NT2/D1 (cell line): ENCODE data around the gene TBC1D9.

Experiments used
- DNase-seq: peaks from one replicate; pipeline ENCODE4 v3.0.0-alpha.2; 2011; ENCODE audit warnings: low read depth, low spot score
- H3K27me3 ChIP-seq: 2 replicates; pipeline ENCODE4 v1.6.0; 2011; ENCODE audit warnings: mild to moderate bottlenecking; ENCODE audit not compliant: insufficient read length, insufficient read depth
- H3K36me3 ChIP-seq: 2 replicates; pipeline ENCODE4 v1.6.1; 2011; ENCODE audit warnings: mild to moderate bottlenecking, low read length, mixed read lengths; ENCODE audit not compliant: insufficient read depth, insufficient read length
- H3K4me1 ChIP-seq: 2 replicates; pipeline ENCODE4 v1.5.1; 2011; ENCODE audit not compliant: insufficient read depth, insufficient read length
- H3K4me3 ChIP-seq: 2 replicates; pipeline ENCODE4 v1.5.1; 2011; ENCODE audit warnings: low read depth; ENCODE audit not compliant: insufficient read length
- H3K9ac ChIP-seq: 2 replicates; pipeline ENCODE4 v1.6.0; 2011; ENCODE audit warnings: low read depth; ENCODE audit not compliant: insufficient read length
- H3K9me3 ChIP-seq: 2 replicates; pipeline ENCODE4 v1.5.1; 2011; ENCODE audit warnings: mild to moderate bottlenecking, low read length; ENCODE audit not compliant: insufficient read depth
- SUZ12 ChIP-seq: IDR thresholded peaks from 2 replicates; pipeline ENCODE4 v1.6.1; 2011; ENCODE audit not compliant: insufficient read length, insufficient read depth; ENCODE audit errors: extremely low read depth
- YY1 ChIP-seq: IDR thresholded peaks from 2 replicates; pipeline ENCODE4 v1.6.1; 2011; ENCODE audit not compliant: insufficient read length, insufficient read depth
- ZNF274 ChIP-seq: IDR thresholded peaks from 2 replicates; pipeline ENCODE4 v1.6.1; 2011; ENCODE audit warnings: mild to moderate bottlenecking, low read depth, low read length

TBC1D9 gene

DNA sequence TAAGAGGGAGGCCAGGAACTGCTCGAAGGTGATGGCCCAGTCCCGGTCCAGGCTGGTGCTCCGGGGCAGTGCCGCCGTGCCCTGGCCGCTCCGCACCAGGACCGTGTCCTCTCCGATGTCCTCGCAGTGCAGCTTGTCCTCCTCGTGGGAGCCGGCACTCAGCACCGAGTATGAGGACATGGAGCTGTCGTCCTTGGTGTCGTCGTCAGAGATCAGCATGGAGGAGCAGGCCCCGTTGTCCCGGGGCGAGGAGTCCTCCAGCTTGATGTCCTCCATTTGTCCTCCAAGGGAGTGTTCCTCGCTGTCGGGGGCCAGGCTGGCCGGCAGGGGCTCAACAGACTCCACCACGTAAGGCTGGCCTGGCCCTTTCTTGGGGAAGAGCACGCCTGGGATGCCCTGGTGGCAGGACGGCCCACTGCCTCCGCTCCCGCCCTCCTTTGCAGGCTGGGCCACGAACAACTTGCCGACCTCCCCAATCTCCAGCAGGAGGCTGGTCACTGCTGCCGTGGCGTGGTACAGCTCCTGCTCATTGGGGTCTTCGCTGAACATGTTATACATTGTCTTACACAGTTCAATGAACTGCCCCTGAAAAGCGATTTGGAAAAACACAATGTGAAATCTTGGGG lies 133.7 kb downstream of the TBC1D9 start:
- Histone ChIP-seq H3K27me3 (no peaks in the 10 kb centered on the region), H3K4me1 (no peaks in the 10 kb centered on the region), H3K9ac (no peak overlapping the region), H3K36me3 (peaks cover 5% of the 10 kb centered on the region), H3K9me3 (no peaks in the 10 kb centered on the region), H3K4me3 (no peak overlapping the region)
- TF ChIP-seq ZNF274 (no peak), SUZ12 (no peak), YY1 (no peak)
- DNase-seq, result no peak

DNA sequence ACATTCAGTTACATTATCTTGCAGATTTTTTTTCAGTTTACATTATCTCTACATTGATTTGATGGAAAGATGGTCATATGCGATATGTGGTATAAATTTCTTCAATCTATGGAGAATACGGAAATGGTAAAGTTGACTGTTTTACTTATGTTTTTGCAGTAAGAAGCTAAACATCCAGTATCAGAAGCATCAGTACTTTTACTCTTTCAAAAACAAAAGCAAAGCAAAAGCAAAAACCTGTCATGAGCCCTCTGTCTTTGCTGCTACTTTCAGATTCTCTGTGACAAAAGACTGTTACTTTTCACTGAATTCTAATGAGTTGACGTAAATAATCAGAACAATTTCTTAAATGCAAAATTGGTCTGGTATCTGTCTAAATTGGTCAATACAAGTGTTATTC lies 135.0 kb downstream of the TBC1D9 start:
- no peak for DNase-seq
- no peaks in the 10 kb centered on the region for H3K4me1 ChIP-seq
- H3K9me3 ChIP-seq, result no peaks in the 10 kb centered on the region
- H3K36me3 ChIP-seq, result peaks cover 5% of the 10 kb centered on the region
- TF ChIP-seq SUZ12 (no peak), ZNF274 (no peak), YY1 (no peak)
- no peak overlapping the region for H3K4me3 ChIP-seq
- no peaks in the 10 kb centered on the region for H3K27me3 ChIP-seq
- H3K9ac ChIP-seq, result no peak overlapping the region

DNA sequence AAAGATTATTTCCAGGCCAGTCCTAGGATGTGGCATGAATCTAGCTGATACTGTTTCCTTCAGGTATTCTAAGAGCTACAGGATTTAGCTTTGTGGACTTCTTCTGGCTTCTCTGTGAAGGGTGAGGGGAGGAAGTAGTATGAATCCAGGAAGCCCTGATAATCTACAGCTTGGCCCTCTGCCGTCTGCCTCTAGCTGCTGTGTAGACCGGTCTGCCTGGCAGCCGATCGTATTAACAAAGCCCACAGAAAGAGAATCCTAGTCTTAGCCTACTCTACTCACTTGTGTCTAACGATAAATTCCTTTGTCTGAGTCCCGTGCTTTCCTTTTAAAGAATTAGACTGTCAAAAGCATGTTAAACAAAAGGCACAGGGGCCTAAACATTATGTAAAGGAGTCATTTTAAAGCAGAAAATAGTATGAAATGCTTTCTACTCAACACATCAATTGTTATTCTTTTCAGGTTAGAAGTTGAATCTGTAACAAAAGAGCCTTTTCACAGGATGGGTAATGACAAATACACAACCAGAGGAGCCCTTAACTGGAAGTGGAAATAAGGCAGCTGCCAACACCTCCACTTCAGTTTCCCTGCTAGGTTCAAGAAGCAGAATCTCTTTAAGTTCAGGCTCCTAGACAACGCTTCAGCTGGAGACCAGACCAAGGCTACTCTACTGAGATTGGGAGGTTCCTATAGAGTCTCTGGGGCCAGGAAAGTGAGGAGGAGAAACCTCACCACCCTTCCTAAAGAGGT lies 138.5 kb downstream of the TBC1D9 start:
- Histone ChIP-seq H3K9me3 (no peaks in the 10 kb centered on the region), H3K36me3 (peaks cover 5% of the 10 kb centered on the region), H3K9ac (no peak overlapping the region), H3K4me1 (no peaks in the 10 kb centered on the region), H3K4me3 (no peak overlapping the region), H3K27me3 (no peaks in the 10 kb centered on the region)
- TF ChIP-seq YY1 (no peak), SUZ12 (no peak), ZNF274 (no peak)
- DNase-seq, result no peak

DNA sequence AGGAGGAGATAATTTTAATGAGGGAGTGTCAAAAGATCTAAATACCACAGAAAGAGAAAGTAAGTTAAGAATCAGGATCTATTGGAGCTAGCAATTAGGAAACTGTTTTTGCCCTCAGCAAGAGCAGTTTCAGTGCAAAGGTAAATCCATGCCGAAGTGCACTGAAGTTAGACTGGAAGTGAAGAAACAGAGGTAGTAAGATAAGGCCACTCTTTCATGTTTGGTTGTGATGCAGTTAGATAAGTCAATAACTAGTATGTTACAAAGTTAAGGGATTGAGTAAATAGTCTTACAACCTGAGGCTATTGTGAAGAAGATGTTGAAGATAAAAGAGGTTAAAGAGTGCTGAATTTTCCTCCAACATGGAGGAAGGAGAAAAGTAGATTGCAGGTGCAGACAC lies 140.7 kb downstream of the TBC1D9 start:
- Histone ChIP-seq H3K4me1 (no peaks in the 10 kb centered on the region), H3K9me3 (no peaks in the 10 kb centered on the region), H3K4me3 (no peak overlapping the region), H3K36me3 (no peaks in the 10 kb centered on the region), H3K27me3 (no peaks in the 10 kb centered on the region), H3K9ac (no peak overlapping the region)
- DNase-seq, result no peak
- TF ChIP-seq YY1, result no peak

DNA sequence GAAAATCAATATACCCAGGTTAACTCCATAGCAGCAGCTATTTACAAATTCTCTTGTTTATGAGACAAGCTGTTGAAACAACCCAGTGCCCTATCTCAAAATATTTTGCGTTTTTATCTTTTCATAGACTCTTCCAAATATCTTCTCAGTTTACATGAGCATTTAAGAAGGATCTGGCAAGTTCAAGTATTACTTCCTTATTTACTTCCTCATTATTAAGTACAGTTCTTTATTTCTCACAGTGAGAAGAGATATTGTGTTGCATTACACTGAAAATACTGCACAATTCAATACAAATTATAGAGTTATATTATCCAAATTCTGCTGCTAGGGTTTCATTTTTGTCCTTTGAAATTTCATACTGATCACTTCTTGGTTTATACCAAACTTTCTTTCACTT lies 143.8 kb downstream of the TBC1D9 start:
- no peaks in the 10 kb centered on the region for H3K27me3 ChIP-seq
- H3K9ac ChIP-seq, result no peak overlapping the region
- H3K36me3 ChIP-seq, result no peaks in the 10 kb centered on the region
- TF ChIP-seq SUZ12, result no peak
- no peak overlapping the region for H3K4me3 ChIP-seq
- DNase-seq, result no peak
- H3K9me3 ChIP-seq, result no peaks in the 10 kb centered on the region
- H3K4me1 ChIP-seq, result no peaks in the 10 kb centered on the region

DNA sequence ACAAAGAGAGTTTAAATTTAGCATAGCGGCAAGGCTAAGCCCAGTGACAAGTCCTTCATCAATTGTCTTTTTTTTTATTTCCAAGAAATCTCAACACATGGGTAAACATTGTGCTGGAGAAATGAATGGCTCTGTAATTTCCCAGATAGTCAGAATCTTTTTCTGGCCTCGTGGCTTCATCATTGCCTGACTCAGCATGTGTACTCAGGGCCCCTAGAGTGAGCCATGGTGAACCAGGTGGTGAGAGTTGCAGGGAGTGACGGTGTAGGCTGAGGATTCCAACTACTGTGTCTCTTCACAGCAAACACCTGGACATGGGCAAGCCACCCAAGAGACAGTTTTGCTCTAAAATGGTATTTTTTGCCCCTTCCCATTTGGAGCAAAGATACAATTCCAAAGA lies 144.3 kb downstream of the TBC1D9 start:
- no peak for DNase-seq
- Histone ChIP-seq H3K27me3 (no peaks in the 10 kb centered on the region), H3K4me1 (no peaks in the 10 kb centered on the region), H3K9me3 (no peaks in the 10 kb centered on the region), H3K36me3 (no peaks in the 10 kb centered on the region), H3K4me3 (no peak overlapping the region), H3K9ac (no peak overlapping the region)
- no peak for TF ChIP-seq ZNF274
- no peak for TF ChIP-seq SUZ12
- no peak for TF ChIP-seq YY1

DNA sequence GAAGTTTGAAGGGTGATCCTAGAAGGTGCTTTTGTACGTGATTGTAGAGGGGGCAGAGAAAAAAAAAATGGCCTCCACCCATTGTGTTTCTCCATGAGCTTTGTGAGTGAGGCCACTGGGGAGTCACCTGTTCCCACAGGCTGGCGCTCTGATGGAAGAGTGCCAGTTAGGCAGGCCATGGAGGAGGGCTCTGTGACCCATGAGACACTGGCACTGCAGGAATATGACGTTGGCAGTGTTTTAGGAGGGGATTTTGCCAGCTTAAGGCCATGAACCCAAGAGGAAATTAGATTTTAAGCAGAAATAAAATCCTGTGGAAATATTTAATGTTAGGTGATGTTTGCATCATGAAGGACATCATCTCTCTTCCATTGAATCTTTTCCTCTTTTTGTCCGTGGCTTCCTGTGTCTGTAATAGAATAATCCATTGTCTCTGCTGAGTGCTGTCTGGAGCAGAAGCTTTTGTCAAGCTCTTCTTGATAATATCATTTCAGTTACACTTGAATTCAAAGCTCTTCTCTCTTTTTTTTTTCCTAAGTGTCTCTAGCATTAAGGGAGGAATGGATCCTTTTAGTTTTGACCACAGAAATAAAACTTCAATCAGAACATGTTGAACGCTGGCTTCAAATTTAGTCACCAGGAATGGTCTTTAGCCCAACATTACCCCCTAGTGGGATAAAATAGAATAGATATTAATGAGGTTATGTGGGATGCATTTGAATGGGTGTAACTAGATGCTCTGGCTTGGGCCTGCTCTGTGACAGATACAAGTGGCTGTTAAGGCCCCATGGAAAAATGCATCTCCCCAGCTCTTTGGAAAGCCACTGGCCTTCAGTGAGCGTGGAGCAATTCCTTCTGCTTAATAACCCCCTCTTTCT lies 146.4 kb downstream of the TBC1D9 start:
- no peaks in the 10 kb centered on the region for H3K36me3 ChIP-seq
- no peak overlapping the region for H3K4me3 ChIP-seq
- no peaks in the 10 kb centered on the region for H3K9me3 ChIP-seq
- TF ChIP-seq SUZ12 (no peak), YY1 (no peak), ZNF274 (no peak)
- H3K9ac ChIP-seq, result no peak overlapping the region
- H3K27me3 ChIP-seq, result no peaks in the 10 kb centered on the region
- no peaks in the 10 kb centered on the region for H3K4me1 ChIP-seq
- DNase-seq, result no peak
